ENCODE data around the gene COX10.

COX10 gene

DNA sequence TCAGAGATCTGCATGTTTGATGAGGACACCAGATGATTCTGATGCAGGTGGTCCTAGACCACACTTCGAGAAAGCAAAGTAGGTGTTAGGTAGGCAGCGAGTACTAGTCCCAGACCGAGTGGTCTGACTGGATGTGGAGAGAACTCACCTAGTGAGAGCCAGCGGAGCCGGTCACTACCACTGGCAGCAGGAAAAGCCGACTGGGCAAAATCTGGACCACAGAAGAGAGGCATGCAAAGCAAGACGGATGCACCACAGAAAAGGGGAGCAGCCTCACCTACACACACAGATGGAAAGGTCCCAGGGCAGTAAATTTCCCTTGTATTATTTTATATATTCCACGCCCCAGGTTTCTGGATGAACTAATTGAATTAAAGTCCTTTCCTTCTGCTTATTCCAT is 13.5 kb downstream of the COX10 start:
- Histone ChIP-seq H2AFZ (ENCODE audit: low read depth, low read length) (no peak overlapping the region), H3K27ac (ENCODE audit: low read length) (no peak overlapping the region), H3K4me2 (ENCODE audit: low read length) (no peak overlapping the region), H3K9me3 (ENCODE audit: insufficient read depth, low read length) (no peaks in the 10 kb centered on the region), H3K4me3 (ENCODE audit: low read length) (no peak overlapping the region), H3K36me3 (replicated peaks; ENCODE audit: low read depth, low read length) (peaks cover 2% of the 10 kb centered on the region), H3K9ac (ENCODE audit: low read length) (no peak overlapping the region), H3K27me3 (ENCODE audit: low read depth, low read length) (no peaks in the 10 kb centered on the region), H4K20me1 (ENCODE audit: insufficient read depth, low read length) (no peaks in the 10 kb centered on the region), H3K79me2 (ENCODE audit: low read length) (no peaks in the 10 kb centered on the region), H3K4me1 (ENCODE audit: low read length) (no peaks in the 10 kb centered on the region)
- TF ChIP-seq EZH2phosphoT487 (IDR thresholded peaks at IDR 0.05; ENCODE audit: low read depth) = no peak
- TF ChIP-seq, protein P1, sequence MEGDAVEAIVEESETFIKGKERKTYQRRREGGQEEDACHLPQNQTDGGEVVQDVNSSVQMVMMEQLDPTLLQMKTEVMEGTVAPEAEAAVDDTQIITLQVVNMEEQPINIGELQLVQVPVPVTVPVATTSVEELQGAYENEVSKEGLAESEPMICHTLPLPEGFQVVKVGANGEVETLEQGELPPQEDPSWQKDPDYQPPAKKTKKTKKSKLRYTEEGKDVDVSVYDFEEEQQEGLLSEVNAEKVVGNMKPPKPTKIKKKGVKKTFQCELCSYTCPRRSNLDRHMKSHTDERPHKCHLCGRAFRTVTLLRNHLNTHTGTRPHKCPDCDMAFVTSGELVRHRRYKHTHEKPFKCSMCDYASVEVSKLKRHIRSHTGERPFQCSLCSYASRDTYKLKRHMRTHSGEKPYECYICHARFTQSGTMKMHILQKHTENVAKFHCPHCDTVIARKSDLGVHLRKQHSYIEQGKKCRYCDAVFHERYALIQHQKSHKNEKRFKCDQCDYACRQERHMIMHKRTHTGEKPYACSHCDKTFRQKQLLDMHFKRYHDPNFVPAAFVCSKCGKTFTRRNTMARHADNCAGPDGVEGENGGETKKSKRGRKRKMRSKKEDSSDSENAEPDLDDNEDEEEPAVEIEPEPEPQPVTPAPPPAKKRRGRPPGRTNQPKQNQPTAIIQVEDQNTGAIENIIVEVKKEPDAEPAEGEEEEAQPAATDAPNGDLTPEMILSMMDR (IDR thresholded peaks at IDR 0.05; ENCODE audit: low read depth, low read length) = no peak

DNA sequence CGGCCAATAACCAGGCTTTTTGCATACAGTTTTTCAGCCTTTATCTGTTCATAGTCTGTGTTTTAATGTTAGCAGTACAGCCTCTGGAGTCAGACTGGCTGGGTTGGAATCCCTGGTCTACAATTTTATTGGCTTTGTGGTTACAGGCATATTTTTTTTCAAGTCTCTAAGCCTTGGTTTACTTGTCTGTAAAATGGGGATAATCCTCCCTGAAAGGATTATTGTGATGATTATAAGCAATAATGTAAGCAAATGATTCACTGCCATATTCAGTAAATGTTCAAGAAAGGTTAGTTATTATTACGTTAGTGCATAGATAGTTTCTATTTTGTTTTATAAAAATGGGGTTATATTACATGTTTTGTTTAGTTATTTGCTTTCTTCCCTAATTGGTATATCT is 15.7 kb downstream of the COX10 start:
- Histone ChIP-seq H3K4me1 (ENCODE audit: low read length) (no peaks in the 10 kb centered on the region), H2AFZ (ENCODE audit: low read depth, low read length) (no peak overlapping the region), H3K9me3 (ENCODE audit: insufficient read depth, low read length) (no peaks in the 10 kb centered on the region), H3K27ac (ENCODE audit: low read length) (no peak overlapping the region), H3K4me2 (ENCODE audit: low read length) (no peak overlapping the region), H3K9ac (ENCODE audit: low read length) (no peak overlapping the region), H3K36me3 (replicated peaks; ENCODE audit: low read depth, low read length) (peaks cover 2% of the 10 kb centered on the region), H4K20me1 (ENCODE audit: insufficient read depth, low read length) (no peaks in the 10 kb centered on the region), H3K4me3 (ENCODE audit: low read length) (no peak overlapping the region), H3K27me3 (ENCODE audit: low read depth, low read length) (no peaks in the 10 kb centered on the region), H3K79me2 (ENCODE audit: low read length) (no peaks in the 10 kb centered on the region)
- TF ChIP-seq EZH2phosphoT487 (IDR thresholded peaks at IDR 0.05; ENCODE audit: low read depth) = no peak
- TF ChIP-seq, protein P1 (IDR thresholded peaks at IDR 0.05; ENCODE audit: low read depth, low read length) = no peak

DNA sequence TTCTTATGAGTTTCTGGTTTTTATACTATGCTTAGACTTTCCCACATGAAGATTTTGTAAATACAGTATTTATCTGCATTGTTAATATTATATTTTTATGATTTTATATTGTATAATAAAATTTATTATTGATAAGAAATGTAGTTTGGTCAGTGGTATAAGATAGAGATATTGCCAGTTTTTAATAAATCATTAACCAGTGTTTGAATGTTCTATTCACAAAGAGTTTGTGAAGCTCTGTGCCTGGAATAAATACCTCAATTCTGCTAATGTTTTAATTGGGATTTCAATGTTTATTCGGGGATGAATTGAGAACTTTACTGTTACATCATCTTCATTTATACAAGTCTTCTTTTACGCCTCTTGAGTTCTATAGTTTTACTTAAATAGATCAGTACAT is 16.9 kb downstream of the COX10 start:
- Histone ChIP-seq H3K79me2 (ENCODE audit: low read length) (no peaks in the 10 kb centered on the region), H3K27me3 (ENCODE audit: low read depth, low read length) (no peaks in the 10 kb centered on the region), H3K9me3 (ENCODE audit: insufficient read depth, low read length) (no peaks in the 10 kb centered on the region), H3K36me3 (replicated peaks; ENCODE audit: low read depth, low read length) (no peaks in the 10 kb centered on the region), H3K4me1 (ENCODE audit: low read length) (no peaks in the 10 kb centered on the region), H2AFZ (ENCODE audit: low read depth, low read length) (no peak overlapping the region), H3K4me3 (ENCODE audit: low read length) (no peak overlapping the region), H3K4me2 (ENCODE audit: low read length) (no peak overlapping the region), H3K9ac (ENCODE audit: low read length) (no peak overlapping the region), H4K20me1 (ENCODE audit: insufficient read depth, low read length) (no peaks in the 10 kb centered on the region), H3K27ac (ENCODE audit: low read length) (no peak overlapping the region)
- no peak for TF ChIP-seq EZH2phosphoT487 (IDR thresholded peaks at IDR 0.05; ENCODE audit: low read depth)
- TF ChIP-seq, protein P1 (IDR thresholded peaks at IDR 0.05; ENCODE audit: low read depth, low read length) = no peak

DNA sequence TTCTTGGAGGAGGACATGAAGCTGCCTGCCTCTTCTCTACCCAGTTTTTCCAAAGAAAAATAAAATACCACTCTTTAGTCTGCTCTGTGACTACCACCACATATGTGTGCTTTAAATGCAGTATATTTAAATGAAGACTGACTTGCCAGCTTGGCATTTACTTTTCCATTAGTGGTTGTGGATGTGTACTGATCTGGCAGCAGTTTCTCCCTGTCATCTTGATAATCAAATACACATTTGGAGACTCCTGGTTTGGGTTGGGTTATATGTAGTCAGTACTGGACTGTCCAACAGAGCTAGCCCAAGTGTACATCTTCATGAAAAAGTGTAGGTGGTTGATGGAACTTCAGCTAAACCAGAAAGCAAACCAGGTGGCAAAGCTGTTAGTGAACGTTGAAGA is 19.9 kb downstream of the COX10 start:
- Histone ChIP-seq H3K4me3 (ENCODE audit: low read length) (no peak overlapping the region), H3K27me3 (ENCODE audit: low read depth, low read length) (no peaks in the 10 kb centered on the region), H4K20me1 (ENCODE audit: insufficient read depth, low read length) (no peaks in the 10 kb centered on the region), H2AFZ (ENCODE audit: low read depth, low read length) (no peak overlapping the region), H3K9ac (ENCODE audit: low read length) (no peak overlapping the region), H3K27ac (ENCODE audit: low read length) (no peak overlapping the region), H3K36me3 (replicated peaks; ENCODE audit: low read depth, low read length) (no peaks in the 10 kb centered on the region), H3K79me2 (ENCODE audit: low read length) (no peaks in the 10 kb centered on the region), H3K4me2 (ENCODE audit: low read length) (no peak overlapping the region), H3K4me1 (ENCODE audit: low read length) (no peaks in the 10 kb centered on the region), H3K9me3 (ENCODE audit: insufficient read depth, low read length) (no peaks in the 10 kb centered on the region)
- TF ChIP-seq, protein P1 (IDR thresholded peaks at IDR 0.05; ENCODE audit: low read depth, low read length) = no peak
- no peak for TF ChIP-seq EZH2phosphoT487 (IDR thresholded peaks at IDR 0.05; ENCODE audit: low read depth)

All from OCI-LY3 (cell line).